ENCODE measurements around the gene POLD2.

DNA sequence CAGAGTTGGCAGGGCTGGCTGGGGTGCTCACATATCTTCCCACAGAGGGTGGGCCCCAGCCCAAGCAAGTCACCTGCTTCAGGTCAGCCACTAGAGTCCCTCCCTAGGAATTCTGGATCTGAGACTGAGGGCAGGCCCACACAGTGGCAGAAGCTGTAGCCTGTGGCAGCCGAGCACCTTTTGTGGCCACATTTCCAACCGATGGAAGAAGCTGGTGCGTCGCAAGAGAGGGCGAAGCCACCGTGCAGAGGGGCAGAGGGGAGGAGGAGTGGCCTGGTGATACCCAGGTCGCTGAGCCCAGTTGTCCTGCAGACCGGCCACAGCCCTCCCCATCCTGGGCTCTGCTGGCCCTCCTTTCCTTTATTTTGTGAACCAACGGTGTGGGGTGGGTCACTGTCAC lies 46.3 kb downstream of the POLD2 start:
- TF ChIP-seq, protein P1, sequence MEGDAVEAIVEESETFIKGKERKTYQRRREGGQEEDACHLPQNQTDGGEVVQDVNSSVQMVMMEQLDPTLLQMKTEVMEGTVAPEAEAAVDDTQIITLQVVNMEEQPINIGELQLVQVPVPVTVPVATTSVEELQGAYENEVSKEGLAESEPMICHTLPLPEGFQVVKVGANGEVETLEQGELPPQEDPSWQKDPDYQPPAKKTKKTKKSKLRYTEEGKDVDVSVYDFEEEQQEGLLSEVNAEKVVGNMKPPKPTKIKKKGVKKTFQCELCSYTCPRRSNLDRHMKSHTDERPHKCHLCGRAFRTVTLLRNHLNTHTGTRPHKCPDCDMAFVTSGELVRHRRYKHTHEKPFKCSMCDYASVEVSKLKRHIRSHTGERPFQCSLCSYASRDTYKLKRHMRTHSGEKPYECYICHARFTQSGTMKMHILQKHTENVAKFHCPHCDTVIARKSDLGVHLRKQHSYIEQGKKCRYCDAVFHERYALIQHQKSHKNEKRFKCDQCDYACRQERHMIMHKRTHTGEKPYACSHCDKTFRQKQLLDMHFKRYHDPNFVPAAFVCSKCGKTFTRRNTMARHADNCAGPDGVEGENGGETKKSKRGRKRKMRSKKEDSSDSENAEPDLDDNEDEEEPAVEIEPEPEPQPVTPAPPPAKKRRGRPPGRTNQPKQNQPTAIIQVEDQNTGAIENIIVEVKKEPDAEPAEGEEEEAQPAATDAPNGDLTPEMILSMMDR (IDR thresholded peaks at IDR 0.05), result no peak
- TF ChIP-seq, protein P2, sequence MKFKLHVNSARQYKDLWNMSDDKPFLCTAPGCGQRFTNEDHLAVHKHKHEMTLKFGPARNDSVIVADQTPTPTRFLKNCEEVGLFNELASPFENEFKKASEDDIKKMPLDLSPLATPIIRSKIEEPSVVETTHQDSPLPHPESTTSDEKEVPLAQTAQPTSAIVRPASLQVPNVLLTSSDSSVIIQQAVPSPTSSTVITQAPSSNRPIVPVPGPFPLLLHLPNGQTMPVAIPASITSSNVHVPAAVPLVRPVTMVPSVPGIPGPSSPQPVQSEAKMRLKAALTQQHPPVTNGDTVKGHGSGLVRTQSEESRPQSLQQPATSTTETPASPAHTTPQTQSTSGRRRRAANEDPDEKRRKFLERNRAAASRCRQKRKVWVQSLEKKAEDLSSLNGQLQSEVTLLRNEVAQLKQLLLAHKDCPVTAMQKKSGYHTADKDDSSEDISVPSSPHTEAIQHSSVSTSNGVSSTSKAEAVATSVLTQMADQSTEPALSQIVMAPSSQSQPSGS (CRISPR knock-in tag; IDR thresholded peaks at IDR 0.05; ENCODE audit: borderline replicate concordance, low read depth), result no peak
- TF ChIP-seq NR3C1 (CRISPR knock-in tag; conservative IDR thresholded peaks at IDR 0.05; ENCODE audit: low read depth) (no peak), FOXP1 (CRISPR knock-in tag; IDR thresholded peaks at IDR 0.05; ENCODE audit: borderline replicate concordance) (no peak), ZNF138 (CRISPR knock-in tag; conservative IDR thresholded peaks at IDR 0.05) (no peak), CBFB (CRISPR knock-in tag; IDR thresholded peaks at IDR 0.05; ENCODE audit: low read depth) (no peak)
- TF ChIP-seq, protein P3, sequence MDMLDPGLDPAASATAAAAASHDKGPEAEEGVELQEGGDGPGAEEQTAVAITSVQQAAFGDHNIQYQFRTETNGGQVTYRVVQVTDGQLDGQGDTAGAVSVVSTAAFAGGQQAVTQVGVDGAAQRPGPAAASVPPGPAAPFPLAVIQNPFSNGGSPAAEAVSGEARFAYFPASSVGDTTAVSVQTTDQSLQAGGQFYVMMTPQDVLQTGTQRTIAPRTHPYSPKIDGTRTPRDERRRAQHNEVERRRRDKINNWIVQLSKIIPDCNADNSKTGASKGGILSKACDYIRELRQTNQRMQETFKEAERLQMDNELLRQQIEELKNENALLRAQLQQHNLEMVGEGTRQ (CRISPR knock-in tag; IDR thresholded peaks at IDR 0.05), result no peak

All from WTC11 (cell line).